BJ (cell line): ENCODE measurements around the gene OSBPL5. TPM values are rescaled to one million over a fixed set of nuclear protein-coding genes. Genes with fewer than 3 reads are reported as not detected.

Experiments used
- CTCF ChIA-PET: fragments of 350-600 bp; formaldehyde crosslinking; extraction: SDS; loops from one replicate; lab custom pipeline; 2021; ENCODE audit warnings: antibody characterized with exemption, inconsistent platforms; lab: Yijun Ruan, JAX
- POLR2A ChIA-PET: fragments of 300-600 bp; sonication (Branson Sonifier 250); formaldehyde crosslinking; extraction: SDS; loops from one replicate; lab custom pipeline; 2021; ENCODE audit warnings: antibody characterized with exemption; lab: Charles Lee
- DNase-seq: peaks from one replicate; pipeline ENCODE4 v3.0.0-alpha.2; 2011; ENCODE audit warnings: low read depth
- H3K27me3 ChIP-seq: 2 replicates; pipeline ENCODE4 v1.6.0; 2011; ENCODE audit warnings: low read length; ENCODE audit not compliant: control insufficient read depth, insufficient read depth
- H3K36me3 ChIP-seq: 2 replicates; pipeline ENCODE4 v1.5.1; 2011; ENCODE audit warnings: low read length; ENCODE audit not compliant: control insufficient read depth, insufficient read depth
- H3K4me3 ChIP-seq: 2 replicates; pipeline ENCODE4 v1.5.1; 2011; ENCODE audit warnings: low read depth, mild to moderate bottlenecking, control low read depth, low read length
- polyA plus RNA-seq: library from polyadenylated mRNA; depleted of rRNA; stranded (reverse); fragments of >200 nt; gene quantifications from 2 replicates; pipeline ENCODE4 v1.2.3, GENCODE V29; 2011
- TF ChIP-seq, protein P1 (sequence below): IDR thresholded peaks from 2 replicates; pipeline ENCODE4 v1.5.1; 2011; ENCODE audit warnings: low read depth, mild to moderate bottlenecking, control low read depth, inconsistent platforms, low read length, moderate library complexity; ENCODE audit not compliant: insufficient read depth

OSBPL5 gene
- polyA plus RNA-seq, 1 experiment, result 20.8 TPM

DNA sequence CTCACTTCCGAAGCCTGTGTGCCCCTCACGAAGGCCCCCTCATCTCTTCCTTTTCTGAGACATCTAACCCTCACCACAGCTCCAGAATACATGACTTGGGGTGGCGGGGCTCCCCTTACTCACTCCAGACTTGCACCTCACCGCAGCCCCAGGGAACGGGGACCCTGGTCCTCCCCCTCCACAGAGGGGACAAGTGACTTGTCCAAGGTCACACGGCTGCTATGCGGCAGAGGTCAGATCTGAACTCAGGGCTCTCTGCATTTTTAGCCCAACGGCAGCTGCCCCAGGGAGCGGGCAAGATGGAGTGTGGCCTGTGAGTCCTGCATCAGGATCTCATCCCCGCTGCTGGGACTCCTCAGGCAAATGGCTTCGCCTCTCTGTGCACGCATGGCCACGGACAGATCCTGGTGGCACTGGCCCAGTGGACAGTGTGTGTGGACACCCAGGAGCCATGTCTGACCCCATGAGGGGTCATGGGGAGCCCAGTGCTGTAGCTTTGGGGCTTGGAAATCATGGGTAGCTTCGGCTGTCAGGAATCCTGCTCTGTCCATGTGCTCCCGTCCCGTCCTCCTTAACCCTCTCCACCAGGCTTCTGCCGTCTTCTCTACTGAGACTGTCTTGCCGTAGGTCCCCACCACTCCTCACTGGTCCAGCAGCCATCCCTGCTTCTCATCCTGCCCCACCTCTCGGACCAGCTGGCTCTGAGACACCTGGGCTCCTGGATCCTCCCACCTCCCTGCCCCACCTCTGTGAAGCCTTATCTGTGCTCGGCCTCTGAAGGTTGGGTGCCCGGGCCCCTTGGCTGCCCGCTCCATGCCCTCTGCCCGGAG lies 59.9 kb downstream of the OSBPL5 start:
- TF ChIP-seq, protein P1, sequence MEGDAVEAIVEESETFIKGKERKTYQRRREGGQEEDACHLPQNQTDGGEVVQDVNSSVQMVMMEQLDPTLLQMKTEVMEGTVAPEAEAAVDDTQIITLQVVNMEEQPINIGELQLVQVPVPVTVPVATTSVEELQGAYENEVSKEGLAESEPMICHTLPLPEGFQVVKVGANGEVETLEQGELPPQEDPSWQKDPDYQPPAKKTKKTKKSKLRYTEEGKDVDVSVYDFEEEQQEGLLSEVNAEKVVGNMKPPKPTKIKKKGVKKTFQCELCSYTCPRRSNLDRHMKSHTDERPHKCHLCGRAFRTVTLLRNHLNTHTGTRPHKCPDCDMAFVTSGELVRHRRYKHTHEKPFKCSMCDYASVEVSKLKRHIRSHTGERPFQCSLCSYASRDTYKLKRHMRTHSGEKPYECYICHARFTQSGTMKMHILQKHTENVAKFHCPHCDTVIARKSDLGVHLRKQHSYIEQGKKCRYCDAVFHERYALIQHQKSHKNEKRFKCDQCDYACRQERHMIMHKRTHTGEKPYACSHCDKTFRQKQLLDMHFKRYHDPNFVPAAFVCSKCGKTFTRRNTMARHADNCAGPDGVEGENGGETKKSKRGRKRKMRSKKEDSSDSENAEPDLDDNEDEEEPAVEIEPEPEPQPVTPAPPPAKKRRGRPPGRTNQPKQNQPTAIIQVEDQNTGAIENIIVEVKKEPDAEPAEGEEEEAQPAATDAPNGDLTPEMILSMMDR, result no peak
- Histone ChIP-seq H3K36me3 (peaks cover 25% of the 10 kb centered on the region), H3K27me3 (no peaks in the 10 kb centered on the region), H3K4me3 (no peak overlapping the region)
- ChIA-PET POLR2A (no interaction called here), CTCF (no interaction called here)
- no peak for DNase-seq

DNA sequence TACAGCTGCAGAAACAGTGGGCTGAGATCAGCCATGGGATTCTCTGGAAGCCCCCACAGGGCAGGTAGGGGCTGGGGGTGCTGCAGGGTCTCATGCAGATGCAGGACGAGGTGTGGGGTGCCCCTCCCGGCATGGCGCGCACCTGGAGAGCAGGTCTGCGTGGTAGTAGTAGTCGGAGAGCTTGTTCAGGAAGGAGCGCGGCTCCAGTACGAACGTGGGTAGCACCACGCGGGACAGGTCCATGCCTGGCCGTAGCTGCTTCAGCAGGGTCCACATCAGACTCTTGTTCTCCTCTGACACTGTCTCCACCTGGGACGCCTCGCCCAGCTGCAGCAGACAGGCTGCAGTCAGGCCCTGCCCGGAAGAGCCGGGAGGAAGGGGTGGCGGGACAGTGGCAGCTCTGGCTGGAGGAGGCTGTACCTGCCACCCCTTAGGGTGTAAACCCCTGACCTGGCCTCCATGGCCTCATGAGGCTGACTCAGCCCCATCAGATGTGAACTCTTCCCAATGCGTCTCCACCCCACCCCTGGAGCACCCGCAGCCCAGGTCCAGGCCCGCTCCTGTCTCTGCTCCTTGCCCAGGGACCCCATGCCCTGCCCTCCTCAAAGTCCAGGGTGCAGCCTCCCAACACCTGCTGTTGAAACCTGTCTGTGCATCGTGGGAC lies 60.9 kb downstream of the OSBPL5 start:
- CTCF ChIA-PET, result interaction anchor here (3.2 kb wide), 1 partner anchor 13 kb away, joined by 14 read pairs; no protein-coding TSS in a partner anchor

DNA sequence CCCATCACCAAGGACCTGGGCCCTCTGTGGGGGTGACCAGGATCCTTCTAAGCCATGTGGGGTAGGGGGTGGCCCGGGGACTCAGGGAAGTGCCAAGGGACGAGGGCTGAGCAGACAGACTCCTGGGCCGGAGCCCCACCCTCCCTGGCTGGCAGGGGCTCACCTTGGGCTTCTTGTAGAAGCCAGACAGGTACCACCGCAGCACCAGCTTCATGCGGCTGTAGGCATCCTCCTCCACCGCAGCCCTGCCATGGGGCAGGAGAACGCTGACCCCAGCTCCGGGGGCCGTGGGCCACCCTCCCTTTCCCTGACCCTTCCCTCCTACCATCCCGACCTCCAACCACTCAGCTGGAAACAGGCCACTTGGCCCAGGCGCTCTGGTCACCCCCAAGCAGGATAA lies 62.0 kb downstream of the OSBPL5 start:
- ChIA-PET CTCF (interaction anchor here (1.3 to 3.2 kb wide), 2 partner anchors 11 to 306 kb away, joined by 7 to 14 read pairs; no protein-coding TSS in a partner anchor), POLR2A (no interaction called here)
- no peaks in the 10 kb centered on the region for H3K27me3 ChIP-seq
- peaks cover 26% of the 10 kb centered on the region for H3K36me3 ChIP-seq
- TF ChIP-seq, protein P1, result no peak
- no peak for DNase-seq
- no peak overlapping the region for H3K4me3 ChIP-seq

More for the DNA sequence above, 60.9 kb downstream of the OSBPL5 start:
- peaks cover 28% of the 10 kb centered on the region for H3K36me3 ChIP-seq
- H3K4me3 ChIP-seq, result no peak overlapping the region
- no peaks in the 10 kb centered on the region for H3K27me3 ChIP-seq
- DNase-seq, result no peak
- TF ChIP-seq, protein P1, result no peak
- POLR2A ChIA-PET, result no interaction called here

- TF ChIP-seq, protein P1, result no peak
- DNase-seq, result no peak
- peaks cover 24% of the 10 kb centered on the region for H3K36me3 ChIP-seq
- CTCF ChIA-PET, result interaction anchor here (1.3 to 3.2 kb wide), 2 partner anchors 11 to 306 kb away, joined by 7 to 14 read pairs; no protein-coding TSS in a partner anchor
- no peaks in the 10 kb centered on the region for H3K27me3 ChIP-seq
- POLR2A ChIA-PET, result no interaction called here
- no peak overlapping the region for H3K4me3 ChIP-seq
These were observed 62.5 kb downstream of the OSBPL5 start for GRCh38 chr11:3102641-3102921.

DNA sequence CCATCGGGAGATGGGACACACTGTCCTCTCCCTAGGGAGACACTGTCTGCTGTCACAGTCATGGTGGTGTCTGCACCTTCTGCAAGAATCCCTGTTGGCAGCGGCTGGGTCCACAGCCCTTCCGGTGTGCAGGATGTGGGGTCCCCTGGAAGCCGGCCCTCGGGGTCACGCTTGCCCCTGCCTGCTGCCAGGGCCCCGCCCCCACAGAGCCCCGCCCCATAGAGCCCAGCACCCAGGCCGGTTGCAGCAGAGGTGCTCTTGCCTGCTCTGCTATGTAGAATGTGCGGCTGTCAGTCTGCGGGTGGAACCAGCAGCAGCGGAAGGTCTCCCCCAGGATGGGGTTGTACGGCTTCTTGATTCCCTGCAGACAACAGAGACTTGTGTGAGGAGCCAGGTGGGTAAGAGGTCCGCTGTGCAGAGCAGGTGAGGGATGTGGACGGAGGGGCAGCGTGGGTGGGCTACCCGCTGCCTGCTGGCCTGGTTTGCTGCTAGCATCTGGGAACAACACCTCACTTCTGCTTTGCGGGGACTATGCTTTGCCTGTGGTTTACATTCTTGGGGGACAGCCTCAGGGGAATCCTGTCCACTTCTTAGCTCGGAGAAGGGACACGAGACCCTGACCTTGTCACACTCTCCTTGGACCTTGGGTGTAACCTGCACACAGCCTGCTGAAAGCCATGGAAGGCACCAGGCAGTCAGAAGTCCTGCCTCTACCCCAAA lies 63.0 kb downstream of the OSBPL5 start:
- H3K36me3 ChIP-seq, result peaks cover 22% of the 10 kb centered on the region
- no peaks in the 10 kb centered on the region for H3K27me3 ChIP-seq
- H3K4me3 ChIP-seq, result no peak overlapping the region
- CTCF ChIA-PET, result interaction anchor here (1.3 to 3.2 kb wide), 2 partner anchors 10 to 307 kb away, joined by 7 to 14 read pairs; no protein-coding TSS in a partner anchor
- TF ChIP-seq, protein P1, result no peak
- no peak for DNase-seq
- POLR2A ChIA-PET, result no interaction called here
